Stimulated activated CD4-positive, alpha-beta T cell treated with anti-CD3 and anti-CD28 coated beads, Interleukin-2, amount 100 ng/mL, for 24 hours (primary cell): ENCODE data around the gene USF1.
"Not testable (repeated sequence)": the region's sequence is repeated elsewhere in the genome, so short reads cannot be mapped to it uniquely, and the experiment has no call there.

ENCODE experiments used
- DNase-seq, 2 donors: peaks; one replicate each; pipeline ENCODE4 v3.0.0-alpha.2; 2020

USF1 gene

GRCh38 chr1:161046605-161047228 is 940 bp upstream of the USF1 start:
- no peak for DNase-seq

- peak; percentile 52 to 58 for DNase-seq
These were observed 655 bp downstream of the USF1 start for GRCh38 chr1:161044908-161045735.

- no peak for DNase-seq
These were observed 1.3 kb downstream of the USF1 start for GRCh38 chr1:161044535-161044907.

- DNase-seq: no peak
These were observed 6.2 kb downstream of the USF1 start for GRCh38 chr1:161039546-161039945.

GRCh38 chr1:161039154-161039545 is 6.6 kb downstream of the USF1 start:
- no peak for DNase-seq

GRCh38 chr1:161038523-161039153 is 7.1 kb downstream of the USF1 start, which contains the start of gene TSTD1:
Gene TSTD1 (minus strand): TSS chr1:161038964. CDS start chr1:161038889, 75 bp downstream.
- DNase-seq: peak; percentile 87 to 88

DNA sequence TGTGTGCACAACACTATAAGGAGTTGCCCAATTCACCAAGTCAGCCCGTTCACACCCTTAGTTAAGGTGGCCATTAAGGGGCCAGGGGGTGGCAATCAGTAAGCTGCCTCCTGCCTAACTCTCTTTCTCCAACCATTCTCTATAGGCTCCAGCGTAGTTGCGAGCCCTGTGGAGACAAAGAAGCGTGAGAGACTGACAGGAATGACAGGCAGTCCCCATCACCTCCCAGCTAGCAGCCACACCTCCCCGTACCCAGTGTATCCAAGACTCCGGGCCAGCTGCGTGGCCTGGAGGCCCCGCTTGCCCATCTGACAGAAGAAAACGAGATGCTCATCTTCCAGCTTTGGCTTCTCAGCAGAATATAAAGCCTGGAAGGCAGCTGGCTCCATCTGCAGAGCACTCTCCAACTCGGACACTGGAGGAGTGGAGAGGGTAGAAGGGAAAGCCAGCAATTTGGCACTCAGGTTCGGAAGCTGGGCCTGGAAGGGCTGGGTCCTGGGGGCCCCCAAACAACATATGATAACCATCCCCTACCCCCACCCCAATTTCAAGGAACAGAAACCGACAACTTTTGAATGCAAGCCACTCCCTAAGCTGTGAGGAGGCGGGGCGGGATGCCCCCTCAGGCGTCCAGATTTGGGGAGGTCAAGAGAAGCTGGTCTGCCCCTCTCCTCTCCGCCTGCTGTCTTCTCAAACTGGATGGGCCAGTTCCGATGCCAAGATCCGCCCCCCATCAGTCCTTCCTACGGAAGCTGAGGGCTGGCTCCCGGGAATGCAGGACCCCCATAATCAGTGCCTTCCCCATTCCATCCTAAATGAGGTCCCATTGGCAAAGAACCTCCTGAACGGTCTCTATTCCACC is 7.9 kb downstream of the USF1 start:
- no peak for DNase-seq

DNA sequence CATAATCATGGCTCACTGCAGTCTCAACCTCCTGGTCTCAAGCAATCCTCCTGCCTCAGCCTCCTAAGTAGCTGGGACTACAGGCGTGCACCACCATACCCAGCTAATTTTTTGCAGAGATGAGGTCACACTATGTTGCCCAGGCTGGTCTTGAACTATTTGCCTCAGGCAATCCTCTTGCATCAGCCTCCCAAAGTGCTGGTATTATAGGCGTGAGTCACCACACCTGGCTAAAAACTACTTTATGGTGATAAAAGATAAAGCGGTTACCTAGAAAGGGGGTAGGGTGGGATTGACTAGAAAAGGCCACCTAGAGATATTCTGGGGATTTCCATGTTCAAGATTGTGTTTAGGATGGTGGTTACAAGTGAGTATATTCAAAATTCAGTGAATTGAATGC is 12.0 kb downstream of the USF1 start:
- no peak for DNase-seq

- DNase-seq: no peak
These were observed 13.4 kb downstream of the USF1 start for GRCh38 chr1:161032409-161032808.

DNA sequence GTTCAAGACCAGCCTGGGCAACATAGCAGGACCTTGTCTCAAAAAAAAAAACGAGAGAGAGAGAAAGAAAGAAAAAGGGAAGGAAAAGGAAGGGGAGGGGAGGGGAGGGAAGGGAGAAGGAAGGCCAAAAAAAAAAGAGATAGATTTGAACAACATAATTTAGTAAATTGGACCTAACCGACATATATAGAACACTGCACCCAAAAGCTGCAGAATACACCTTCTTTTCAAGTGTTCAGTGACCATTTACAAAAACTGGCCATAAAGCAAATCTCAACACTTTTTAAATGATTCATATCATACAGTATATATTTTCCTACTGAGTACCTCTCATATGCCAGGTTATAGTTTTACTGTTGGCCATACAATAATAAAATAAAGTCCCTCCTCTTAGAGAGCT is 13.9 kb downstream of the USF1 start:
- DNase-seq: no peak

DNA sequence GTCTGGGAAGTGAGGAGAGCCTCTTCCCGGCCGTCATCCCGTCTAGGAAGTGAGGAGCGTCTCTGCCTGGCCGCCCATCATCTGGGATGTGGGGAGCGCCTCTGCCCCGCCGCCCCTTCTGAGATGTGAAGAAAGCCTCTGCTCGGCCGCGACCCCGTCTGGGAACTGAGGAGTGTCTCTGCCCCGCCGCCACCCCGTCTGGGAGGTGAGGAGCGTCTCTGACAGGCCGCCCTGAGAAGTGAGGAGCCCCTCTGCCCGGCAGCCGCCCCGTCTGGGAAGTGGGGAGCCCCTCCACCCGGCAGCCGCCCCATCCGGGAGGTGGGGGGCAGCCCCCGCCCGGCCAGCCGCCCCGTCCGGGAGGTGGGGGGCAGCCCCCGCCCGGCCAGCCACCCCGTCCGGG is 16.3 kb downstream of the USF1 start:
- DNase-seq: not testable (repeated sequence)

DNA sequence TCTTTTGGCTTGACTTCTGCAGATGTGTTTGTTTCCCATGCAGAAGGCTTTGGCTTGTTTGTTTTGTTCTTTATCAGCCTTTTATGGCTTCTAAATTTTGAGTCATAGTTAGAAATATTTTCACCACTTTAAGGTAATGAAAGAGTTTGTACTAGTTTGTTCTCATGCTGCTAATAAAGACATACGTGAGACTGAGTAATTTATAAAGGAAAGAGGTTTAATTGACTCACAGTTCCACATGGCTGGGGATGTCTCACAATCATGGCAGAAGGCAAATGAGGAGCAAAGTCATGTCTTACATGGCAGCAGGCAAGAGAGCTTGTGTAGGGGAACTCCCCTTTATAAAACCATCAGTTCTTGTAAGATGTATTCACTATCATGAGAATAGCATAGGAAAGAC is 18.8 kb downstream of the USF1 start:
- not testable (repeated sequence) for DNase-seq

DNA sequence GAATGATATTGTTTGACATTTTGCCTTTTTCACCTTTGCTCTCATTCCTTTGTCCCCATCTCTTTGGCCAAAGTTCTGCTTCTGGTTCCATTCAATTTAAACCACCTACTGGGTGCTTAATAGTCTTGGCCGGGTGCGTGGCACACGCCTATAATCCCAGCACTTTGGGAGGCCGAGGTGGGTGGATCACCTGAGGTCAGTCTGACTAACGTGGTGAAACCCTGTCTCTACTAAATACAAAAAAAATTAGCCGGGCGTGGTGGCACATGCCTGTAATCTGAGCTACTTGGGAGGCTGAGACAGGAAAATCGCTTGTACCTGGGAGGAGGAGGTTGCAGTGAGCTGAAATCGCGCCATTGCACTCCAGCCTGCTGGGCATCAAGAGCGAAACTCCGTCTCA is 23.3 kb downstream of the USF1 start:
- not testable (repeated sequence) for DNase-seq

GRCh38 chr1:161021970-161022353 is 23.8 kb downstream of the USF1 start:
- DNase-seq: no peak

GRCh38 chr1:161021165-161021969 is 24.4 kb downstream of the USF1 start:
- DNase-seq: peak; percentile 82 to 86

DNA sequence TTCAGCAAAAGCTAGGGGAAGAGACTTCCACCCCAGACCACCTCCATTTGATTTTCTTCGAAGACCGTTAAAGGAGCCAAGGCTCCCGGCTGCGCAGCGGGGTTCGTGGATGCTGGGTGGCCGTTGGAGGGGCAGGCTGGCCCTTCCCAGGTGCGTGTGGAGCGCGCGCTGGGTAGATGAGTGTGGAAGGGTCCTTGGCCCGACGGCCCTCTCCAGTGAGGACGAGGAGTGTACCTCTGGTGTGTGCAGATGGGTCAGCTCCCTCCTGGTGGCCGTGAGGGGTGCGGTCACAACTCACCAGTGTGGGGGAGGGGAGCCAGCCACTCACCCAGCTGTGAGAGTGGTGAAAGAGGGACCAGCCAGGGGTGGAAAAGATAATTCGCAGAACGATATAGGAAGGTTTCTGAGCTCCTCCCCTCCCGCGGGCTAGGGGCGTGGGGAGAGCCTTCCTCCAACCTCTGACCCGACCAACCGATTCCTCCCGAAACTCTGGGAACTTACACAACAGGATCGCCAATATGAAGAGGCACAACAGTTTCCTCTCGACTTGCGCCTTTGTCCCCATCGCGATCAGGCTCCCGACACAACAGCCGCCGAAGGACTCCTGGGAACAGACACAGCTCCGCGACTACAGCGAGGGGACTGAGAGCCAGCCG is 25.1 kb downstream of the USF1 start, which contains the start of gene F11R:
TSS of gene F11R (minus strand) at position 644 of the 656 bp plus-strand sequence. CDS start at position 565, 79 bp downstream.
- DNase-seq: peak in 1 of 2 donors; percentile 30

- DNase-seq: no peak
These were observed 25.9 kb downstream of the USF1 start for GRCh38 chr1:161019751-161020495.

GRCh38 chr1:161019111-161019660 is 26.6 kb downstream of the USF1 start:
- DNase-seq: not testable (repeated sequence)

DNA sequence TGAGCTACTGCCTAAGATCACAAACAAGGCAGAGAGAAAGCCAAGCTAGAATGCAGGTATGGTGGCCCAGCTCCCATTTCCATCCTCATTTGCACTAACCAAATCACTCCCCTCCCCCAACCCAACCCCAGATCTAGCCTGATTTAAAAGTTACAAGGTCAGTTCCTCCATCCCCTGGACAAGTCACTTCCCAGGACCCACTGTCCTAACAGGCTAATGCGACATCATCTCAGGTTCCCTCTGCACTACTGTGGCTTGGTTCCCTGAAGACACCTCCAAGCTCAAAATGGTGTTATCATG is 27.2 kb downstream of the USF1 start:
- DNase-seq: no peak
